Neuronal stem cell (in vitro differentiated cells): ENCODE data around the gene IFRD1.
A peak's percentile ranks its signal among the peaks of the same experiment; 100 is the strongest.

ENCODE experiments used
- DNase-seq: peaks from one replicate; pipeline ENCODE4 v3.0.0-alpha.2; 2013; ENCODE audit warnings: low spot score
- H2AFZ ChIP-seq: one replicate; pipeline ENCODE4 v1.6.1; 2013; ENCODE audit warnings: mild to moderate bottlenecking, low read length, inconsistent platforms
- H2AK5ac ChIP-seq: 2 replicates; pipeline ENCODE4 v1.6.1; 2013; ENCODE audit warnings: low read depth, mild to moderate bottlenecking, inconsistent platforms, low read length, moderate library complexity, mixed read lengths
- H2BK120ac ChIP-seq: 2 replicates; pipeline ENCODE4 v1.6.1; 2013; ENCODE audit warnings: low read depth, mild to moderate bottlenecking, inconsistent platforms, low read length, moderate library complexity, mixed read lengths
- H2BK12ac ChIP-seq: one replicate; pipeline ENCODE4 v1.6.1; 2013; ENCODE audit warnings: low read length, inconsistent platforms
- H2BK15ac ChIP-seq: 2 replicates; pipeline ENCODE4 v1.6.1; 2013; ENCODE audit warnings: mild to moderate bottlenecking, low read length, inconsistent platforms, mixed read lengths
- H2BK5ac ChIP-seq: one replicate; pipeline ENCODE4 v1.6.1; 2013; ENCODE audit warnings: inconsistent platforms, mild to moderate bottlenecking, low read length, moderate library complexity
- H3K14ac ChIP-seq: one replicate; pipeline ENCODE4 v1.6.1; 2013; ENCODE audit warnings: low read length, inconsistent platforms
- H3K18ac ChIP-seq: 2 replicates; pipeline ENCODE4 v1.6.1; 2013; ENCODE audit warnings: low read length, inconsistent platforms
- H3K23ac ChIP-seq: 2 replicates; pipeline ENCODE4 v1.6.1; 2013; ENCODE audit warnings: low read depth, mild to moderate bottlenecking, mixed read lengths, low read length, inconsistent platforms; ENCODE audit not compliant: poor library complexity
- H3K27ac ChIP-seq: replicated peaks from 3 replicates; pipeline ENCODE4 v1.5.1; 2013; ENCODE audit warnings: low read length, inconsistent platforms
- H3K27me3 ChIP-seq, 3 experiments: 2 replicates each; pipeline ENCODE4 v1.6.1; 2013; ENCODE audit warnings: low read length in 3 of 3, mild to moderate bottlenecking in 2 of 3, inconsistent platforms in 1 of 3, low read depth in 1 of 3, mixed read lengths in 1 of 3, moderate library complexity in 1 of 3; ENCODE audit not compliant: control insufficient read depth in 3 of 3, insufficient read depth in 3 of 3
- H3K36me3 ChIP-seq, 2 donors: replicated peaks in 1 of 2; 2 replicates each; pipeline ENCODE4 v1.6.1; 2013; ENCODE audit warnings: low read length in 2 of 2; ENCODE audit not compliant: control insufficient read depth in 2 of 2, insufficient read depth in 2 of 2
- H3K4ac ChIP-seq: 2 replicates; pipeline ENCODE4 v1.6.1; 2013; ENCODE audit warnings: inconsistent platforms, mild to moderate bottlenecking, low read length, moderate library complexity
- H3K4me1 ChIP-seq, 2 donors: 1 replicate in 1 of 2; 2 replicates in 1 of 2; pipeline ENCODE4 v1.6.1; 2013; ENCODE audit warnings: low read length in 2 of 2, low read depth in 1 of 2; ENCODE audit not compliant: control insufficient read depth in 2 of 2, insufficient read depth in 1 of 2
- H3K4me2 ChIP-seq: one replicate; pipeline ENCODE4 v1.6.1; 2013; ENCODE audit warnings: mild to moderate bottlenecking, low read length, inconsistent platforms; ENCODE audit not compliant: insufficient read depth, poor library complexity, severe bottlenecking
- H3K4me3 ChIP-seq, 2 donors: 2 replicates each; pipeline ENCODE4 v1.5.1; 2013; ENCODE audit warnings: low read length in 2 of 2, mild to moderate bottlenecking in 2 of 2, inconsistent platforms in 1 of 2, moderate library complexity in 1 of 2
- H3K79me1 ChIP-seq: one replicate; pipeline ENCODE4 v1.6.1; 2013; ENCODE audit warnings: low read depth, mild to moderate bottlenecking, inconsistent platforms, low read length, moderate library complexity
- H3K9ac ChIP-seq: one replicate; pipeline ENCODE4 v1.6.1; 2013; ENCODE audit warnings: mild to moderate bottlenecking, low read depth, low read length, inconsistent platforms; ENCODE audit not compliant: poor library complexity
- H3K9me3 ChIP-seq, 2 donors: replicated peaks in 1 of 2; 2 replicates each; pipeline versions ENCODE3 to v1.6.1; 2013; ENCODE audit warnings: low read length in 2 of 2, mild to moderate bottlenecking in 2 of 2, inconsistent platforms in 1 of 2, low read depth in 1 of 2, mixed read lengths in 1 of 2, moderate library complexity in 1 of 2; ENCODE audit not compliant: control insufficient read depth in 2 of 2, insufficient read depth in 1 of 2
- H4K8ac ChIP-seq: one replicate; pipeline ENCODE4 v1.6.1; 2013; ENCODE audit warnings: low read depth, mild to moderate bottlenecking, inconsistent platforms, low read length, moderate library complexity
- H4K91ac ChIP-seq: one replicate; pipeline ENCODE4 v1.6.1; 2013; ENCODE audit warnings: low read length, low read depth, mild to moderate bottlenecking, inconsistent platforms; ENCODE audit not compliant: poor library complexity
- WGBS, 2 donors: extraction: QIAGEN DNeasy Blood & Tissue Kit; methylation state at CpG; one replicate each; pipeline ENCODE4 v1.1.7; 2013; ENCODE audit warnings: missing lambda C conversion rate in 2 of 2, mixed read lengths in 1 of 2; ENCODE audit not compliant: insufficient read length in 2 of 2, insufficient replicate concordance in 1 of 2; ENCODE audit errors: extremely low coverage in 2 of 2; 5-methylcytosine and 5-hydroxymethylcytosine counted together

IFRD1 gene

DNA sequence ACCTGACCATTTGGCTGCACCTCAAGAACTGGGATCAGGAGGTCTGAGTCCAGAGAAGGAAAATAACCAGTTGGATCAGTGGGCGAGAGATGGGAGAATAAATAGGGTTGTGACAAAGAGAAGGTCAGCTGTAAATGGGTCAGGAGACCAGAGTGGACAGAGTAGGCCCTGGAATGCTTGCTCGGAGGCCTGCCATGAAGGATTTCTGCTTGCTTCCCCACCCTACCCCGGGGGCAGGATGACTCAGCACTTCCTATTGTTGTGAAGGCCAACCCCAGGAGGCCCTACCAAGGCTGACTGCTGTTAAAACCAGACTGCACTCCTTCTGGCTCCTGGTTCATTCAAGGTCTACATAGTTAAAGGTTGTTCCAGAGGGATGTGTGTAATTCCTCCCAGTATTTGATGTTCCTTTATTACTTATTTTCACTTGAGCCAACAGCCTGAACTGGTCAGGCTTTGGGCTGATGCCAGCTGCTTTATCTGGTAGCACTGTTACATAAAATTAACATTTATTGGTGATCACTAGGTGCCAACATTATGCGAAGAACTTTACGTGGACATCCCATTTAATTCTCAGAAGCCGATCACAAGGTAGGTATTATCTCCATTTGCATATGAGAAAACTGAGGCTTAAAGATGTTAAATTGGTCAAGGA lies 27.3 kb upstream of the IFRD1 start:
- H3K27ac ChIP-seq = no peak overlapping the region
- no peak overlapping the region for H3K4me3 ChIP-seq

DNA sequence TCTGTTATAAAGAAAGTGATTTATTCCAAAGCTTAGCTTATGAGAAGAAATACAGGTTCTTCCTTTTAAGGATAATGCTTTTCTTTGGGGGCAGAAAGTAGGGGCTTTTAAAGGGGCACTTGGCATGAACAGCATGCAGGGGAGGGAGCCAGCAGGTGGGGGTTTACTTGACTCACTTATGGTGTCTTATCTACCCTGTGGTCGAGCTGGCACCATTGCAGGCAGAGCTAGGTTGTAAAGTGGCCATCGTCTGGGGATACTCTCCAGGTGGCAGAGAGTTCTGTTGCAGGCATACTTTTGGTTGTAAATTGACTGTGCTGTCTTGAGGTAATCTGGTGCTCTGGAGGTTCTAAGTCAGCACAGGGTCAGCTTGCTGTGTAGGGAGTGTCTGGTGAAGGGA lies 26.3 kb upstream of the IFRD1 start:
- Histone ChIP-seq H3K36me3 (no peaks in the 10 kb centered on the region), H3K27me3 (no peaks in the 10 kb centered on the region), H4K8ac (no peak overlapping the region), H3K4ac (no peak overlapping the region), H3K79me1 (no peaks in the 10 kb centered on the region), H2BK12ac (no peak overlapping the region), H2BK5ac (no peak overlapping the region), H3K4me3 (no peak overlapping the region), H2AK5ac (no peak overlapping the region), H2BK120ac (no peak overlapping the region), H3K4me1 (peaks cover 24 to 36% of the 10 kb centered on the region in 2 donors), H3K4me2 (no peak overlapping the region), H3K9me3 (no peaks in the 10 kb centered on the region), H4K91ac (no peak overlapping the region), H3K9ac (no peak overlapping the region), H3K27ac (no peak overlapping the region), H3K18ac (no peak overlapping the region), H3K23ac (no peak overlapping the region), H2BK15ac (no peak overlapping the region), H2AFZ (no peak overlapping the region), H3K14ac (no peak overlapping the region)
- DNase-seq = no peak
- WGBS, 2 donors = no CpG with 5 or more reads among the region's 2 CpGs

More for the DNA sequence above, 27.3 kb upstream of the IFRD1 start:
- Histone ChIP-seq H3K36me3 (no peaks in the 10 kb centered on the region), H3K4ac (no peak overlapping the region), H3K27me3 (no peaks in the 10 kb centered on the region), H3K9me3 (no peaks in the 10 kb centered on the region), H2AFZ (peak overlapping the region; percentile 73), H3K4me2 (no peak overlapping the region), H2BK15ac (no peak overlapping the region), H3K18ac (no peak overlapping the region), H3K23ac (no peak overlapping the region), H3K9ac (no peak overlapping the region), H3K79me1 (no peaks in the 10 kb centered on the region), H4K8ac (no peak overlapping the region), H3K4me1 (peaks cover 24 to 36% of the 10 kb centered on the region in 2 donors), H2BK120ac (no peak overlapping the region), H2BK12ac (no peak overlapping the region), H2AK5ac (no peak overlapping the region), H3K14ac (no peak overlapping the region), H4K91ac (no peak overlapping the region), H2BK5ac (no peak overlapping the region)
- DNase-seq = peak; percentile 20
- WGBS, 2 donors = no CpG with 5 or more reads among the region's 6 CpGs

DNA sequence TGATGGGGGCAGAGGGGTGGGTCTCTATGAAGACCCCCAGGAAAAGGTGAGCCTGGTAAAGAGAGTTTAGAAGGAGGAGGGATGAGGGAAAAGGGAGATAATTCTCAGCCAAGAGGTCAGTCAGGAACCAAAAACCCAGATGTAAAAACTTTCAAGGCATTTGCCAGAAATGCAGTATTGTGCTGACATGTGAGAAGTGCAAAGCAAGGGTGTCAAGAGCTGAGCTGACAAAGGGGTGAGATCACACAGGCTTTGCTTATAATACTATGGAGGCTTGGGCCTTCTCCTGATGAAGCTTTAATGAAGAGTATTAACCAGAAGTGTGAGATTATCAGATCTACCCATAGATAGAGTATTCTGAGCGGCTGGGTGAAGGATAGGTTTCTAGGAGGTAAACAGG lies 22.3 kb upstream of the IFRD1 start:
- Histone ChIP-seq H4K91ac (no peak overlapping the region), H3K79me1 (no peaks in the 10 kb centered on the region), H3K9me3 (peaks cover 0 to 5% of the 10 kb centered on the region in 2 donors), H3K27me3 (no peaks in the 10 kb centered on the region), H3K27ac (no peak overlapping the region), H2AK5ac (no peak overlapping the region), H3K9ac (no peak overlapping the region), H3K4me1 (peaks cover 6 to 9% of the 10 kb centered on the region in 2 donors), H2BK15ac (no peak overlapping the region), H3K4me2 (no peak overlapping the region), H2AFZ (no peak overlapping the region), H3K4ac (no peak overlapping the region), H3K18ac (no peak overlapping the region), H2BK120ac (no peak overlapping the region), H4K8ac (no peak overlapping the region), H3K14ac (no peak overlapping the region), H2BK12ac (no peak overlapping the region), H3K23ac (no peak overlapping the region), H3K4me3 (no peak overlapping the region), H3K36me3 (no peaks in the 10 kb centered on the region), H2BK5ac (no peak overlapping the region)
- no CpG with 5 or more reads among the region's 1 CpG for WGBS, 2 donors
- no peak for DNase-seq

DNA sequence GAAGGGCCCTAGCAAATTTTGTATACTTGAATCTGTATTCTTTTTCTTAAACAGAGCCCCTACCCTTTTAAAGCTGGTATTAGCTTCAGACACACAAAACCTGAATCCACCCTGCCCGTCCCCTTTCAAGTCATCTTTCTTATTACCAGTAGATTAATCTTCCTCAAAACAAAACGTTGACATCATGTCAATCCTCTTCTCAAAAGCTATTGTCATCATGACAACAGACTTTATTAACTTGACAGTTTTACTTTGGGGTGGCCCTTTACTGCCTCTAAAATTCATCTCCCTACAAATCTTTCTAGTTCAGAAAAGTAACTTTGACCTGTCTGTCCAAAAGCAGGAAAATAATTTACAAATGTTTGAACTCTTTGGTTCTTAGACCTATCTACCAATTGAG lies 21.5 kb upstream of the IFRD1 start:
- Histone ChIP-seq H2BK5ac (no peak overlapping the region), H3K79me1 (no peaks in the 10 kb centered on the region), H2AFZ (no peak overlapping the region), H3K4ac (no peak overlapping the region), H3K27me3 (no peaks in the 10 kb centered on the region), H3K14ac (no peak overlapping the region), H3K9ac (no peak overlapping the region), H2BK15ac (no peak overlapping the region), H4K91ac (no peak overlapping the region), H3K23ac (no peak overlapping the region), H3K4me2 (no peak overlapping the region), H3K9me3 (peaks cover 0 to 8% of the 10 kb centered on the region in 2 donors), H2BK120ac (no peak overlapping the region), H3K36me3 (no peaks in the 10 kb centered on the region), H3K4me1 (peaks cover under 1 to 2% of the 10 kb centered on the region in 2 donors), H4K8ac (no peak overlapping the region), H3K27ac (no peak overlapping the region), H2AK5ac (no peak overlapping the region), H3K4me3 (no peak overlapping the region), H3K18ac (no peak overlapping the region), H2BK12ac (no peak overlapping the region)
- DNase-seq = no peak
- no CpG with 5 or more reads among the region's 2 CpGs for whole genome bisulfite sequencing, 2 donors
